Prostate gland (tissue), 2 donors: Measurements from ENCODE around the gene ADCY7. TPM values are rescaled to one million over a fixed set of nuclear protein-coding genes. Genes with fewer than 3 reads are reported as not detected.

ENCODE experiments used
- DNase-seq: peaks from one replicate; pipeline ENCODE4 v3.0.0-alpha.2; 2019; ENCODE audit warnings: low spot score
- H3K27ac ChIP-seq, 2 donors: fragments of 200-600 bp; sonication (generic); 2 replicates each; pipeline ENCODE4 v1.5.1; 2017 to 2019
- H3K27me3 ChIP-seq: fragments of 200-600 bp; sonication (generic); replicated peaks from 2 replicates; pipeline ENCODE4 v1.5.1; 2019; ENCODE audit not compliant: insufficient read depth
- H3K36me3 ChIP-seq, 2 donors: fragments of 200-600 bp; sonication (generic); 1 replicate in 1 of 2; 2 replicates in 1 of 2; pipeline versions ENCODE4 v1.5.1 to v1.8.1; 2017 to 2019
- H3K4me1 ChIP-seq: fragments of 200-600 bp; sonication (generic); replicated peaks from 2 replicates; pipeline ENCODE4 v1.5.1; 2019
- H3K4me3 ChIP-seq, 2 donors: fragments of 200-600 bp; sonication (generic); 2 replicates each; pipeline ENCODE4 v1.5.1; 2017 to 2019
- H3K9me3 ChIP-seq: fragments of 200-600 bp; sonication (generic); 2 replicates; pipeline ENCODE4 v1.5.1; 2017
- POLR2A ChIP-seq: fragments of 450-650 bp; IDR thresholded peaks from one replicate; pipeline ENCODE4 v1.6.1; 2016; ENCODE audit warnings: antibody characterized with exemption, mild to moderate bottlenecking
- POLR2AphosphoS5 ChIP-seq: sonication (generic); formaldehyde crosslinking; IDR thresholded peaks from one replicate; pipeline ENCODE4 v1.6.1; 2017; ENCODE audit warnings: antibody characterized with exemption
- WGBS: methylation state at CpG from one replicate; pipeline ENCODE4 v1.1.5; 2018; 5-methylcytosine and 5-hydroxymethylcytosine counted together
- intact Hi-C: fragments of 100-400 bp; cut with DNase I; formaldehyde crosslinking; loops from one replicate; pipeline ENCODE4 v1.14.2; 2022
- total RNA-seq, 2 donors: library from RNA; depleted of rRNA; stranded (reverse); fragments of >200 nt; gene quantifications; one replicate each; pipeline ENCODE4 v1.1.0, GENCODE V29; 2016
- TF ChIP-seq, protein P1 (sequence below), 4 experiments: fragments of 200-600 bp in 2 of 4; fragments of 450-650 bp in 2 of 4; sonication (generic) in 2 of 4; IDR thresholded peaks; 1 replicate in 3 of 4; 2 replicates in 1 of 4; pipeline ENCODE4 v1.5.1; 2016 to 2019; ENCODE audit warnings: antibody characterized with exemption in 4 of 4, mild to moderate bottlenecking in 2 of 4, moderate library complexity in 2 of 4

The ADCY7 gene
- total RNA-seq, 2 donors from 2014 or later = 2.0 to 10.9 TPM

DNA sequence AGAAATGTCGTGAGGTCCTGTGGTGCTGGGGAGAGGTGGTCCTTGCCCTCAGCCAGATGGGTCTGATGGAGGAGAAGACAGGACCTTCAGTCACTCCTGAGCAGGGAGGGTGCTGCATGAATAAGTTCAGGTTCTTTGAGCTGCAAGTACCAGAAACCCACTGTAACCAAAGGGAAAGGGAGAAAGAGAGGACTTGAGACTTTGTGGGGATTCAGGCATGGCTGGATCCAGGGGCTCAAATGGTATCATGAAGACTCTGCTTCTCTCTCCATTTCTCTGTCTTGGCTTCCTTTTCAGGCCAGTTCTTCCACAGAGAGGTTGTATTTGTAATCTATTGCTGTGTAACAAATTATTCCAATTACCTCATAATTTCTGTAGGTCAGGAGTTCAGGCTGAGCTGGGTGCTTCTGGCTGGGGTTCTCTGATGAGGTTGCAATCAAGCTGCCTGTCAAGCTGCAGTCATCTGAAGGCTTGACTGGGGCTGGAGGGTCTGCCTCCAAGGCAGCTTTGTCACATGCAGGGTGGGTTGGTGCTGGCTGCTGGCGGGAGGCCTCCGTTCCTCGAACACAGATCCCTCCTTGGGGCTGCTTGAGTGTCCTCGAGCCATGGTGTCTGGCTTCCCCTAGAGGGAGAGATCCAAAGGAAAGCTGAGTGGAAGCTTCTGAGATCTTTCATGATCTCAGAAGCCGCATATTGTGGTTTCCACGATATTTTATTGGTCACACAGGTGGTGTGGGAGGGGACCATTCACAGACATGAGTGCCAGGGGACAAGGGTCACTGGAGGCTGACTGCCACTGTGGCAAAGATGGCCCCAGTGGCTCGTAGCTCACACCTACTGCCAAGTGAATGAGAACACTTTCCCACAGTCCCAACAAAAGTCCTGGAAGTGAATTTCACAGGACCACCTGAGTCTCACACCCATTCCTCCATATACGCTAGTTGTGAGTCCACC, 5.9 kb upstream of the ADCY7 start:
- no peak for DNase-seq
- intact Hi-C loops = no loop called here
- H3K27ac ChIP-seq = no peak overlapping the region

GRCh38 chr16:50261160-50261706, 5.1 kb upstream of the ADCY7 start:
- 81% methylated on average over 8 of the region's 9 CpGs for WGBS
- Histone ChIP-seq H3K27ac (no peak overlapping the region), H3K4me1 (peaks cover 5% of the 10 kb centered on the region), H3K4me3 (no peak overlapping the region), H3K36me3 (no peaks in the 10 kb centered on the region), H3K27me3 (no peaks in the 10 kb centered on the region), H3K9me3 (no peaks in the 10 kb centered on the region)
- no peak for DNase-seq
- intact Hi-C loops = no loop called here
- no peak for TF ChIP-seq POLR2AphosphoS5
- TF ChIP-seq, protein P1, sequence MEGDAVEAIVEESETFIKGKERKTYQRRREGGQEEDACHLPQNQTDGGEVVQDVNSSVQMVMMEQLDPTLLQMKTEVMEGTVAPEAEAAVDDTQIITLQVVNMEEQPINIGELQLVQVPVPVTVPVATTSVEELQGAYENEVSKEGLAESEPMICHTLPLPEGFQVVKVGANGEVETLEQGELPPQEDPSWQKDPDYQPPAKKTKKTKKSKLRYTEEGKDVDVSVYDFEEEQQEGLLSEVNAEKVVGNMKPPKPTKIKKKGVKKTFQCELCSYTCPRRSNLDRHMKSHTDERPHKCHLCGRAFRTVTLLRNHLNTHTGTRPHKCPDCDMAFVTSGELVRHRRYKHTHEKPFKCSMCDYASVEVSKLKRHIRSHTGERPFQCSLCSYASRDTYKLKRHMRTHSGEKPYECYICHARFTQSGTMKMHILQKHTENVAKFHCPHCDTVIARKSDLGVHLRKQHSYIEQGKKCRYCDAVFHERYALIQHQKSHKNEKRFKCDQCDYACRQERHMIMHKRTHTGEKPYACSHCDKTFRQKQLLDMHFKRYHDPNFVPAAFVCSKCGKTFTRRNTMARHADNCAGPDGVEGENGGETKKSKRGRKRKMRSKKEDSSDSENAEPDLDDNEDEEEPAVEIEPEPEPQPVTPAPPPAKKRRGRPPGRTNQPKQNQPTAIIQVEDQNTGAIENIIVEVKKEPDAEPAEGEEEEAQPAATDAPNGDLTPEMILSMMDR (IDR thresholded peaks at IDR 0.05) = no peak
- TF ChIP-seq POLR2A = no peak

More for the DNA sequence above, 5.9 kb upstream of the ADCY7 start:
- Histone ChIP-seq H3K36me3 (no peaks in the 10 kb centered on the region), H3K9me3 (no peaks in the 10 kb centered on the region), H3K4me3 (no peak overlapping the region), H3K4me1 (peaks cover 5% of the 10 kb centered on the region), H3K27me3 (no peaks in the 10 kb centered on the region)
- 90% methylated on average over 9 of the region's 9 CpGs for WGBS
- TF ChIP-seq, protein P1 (IDR thresholded peaks at IDR 0.05) = no peak
- TF ChIP-seq POLR2AphosphoS5 = no peak
- TF ChIP-seq POLR2A = no peak

DNA sequence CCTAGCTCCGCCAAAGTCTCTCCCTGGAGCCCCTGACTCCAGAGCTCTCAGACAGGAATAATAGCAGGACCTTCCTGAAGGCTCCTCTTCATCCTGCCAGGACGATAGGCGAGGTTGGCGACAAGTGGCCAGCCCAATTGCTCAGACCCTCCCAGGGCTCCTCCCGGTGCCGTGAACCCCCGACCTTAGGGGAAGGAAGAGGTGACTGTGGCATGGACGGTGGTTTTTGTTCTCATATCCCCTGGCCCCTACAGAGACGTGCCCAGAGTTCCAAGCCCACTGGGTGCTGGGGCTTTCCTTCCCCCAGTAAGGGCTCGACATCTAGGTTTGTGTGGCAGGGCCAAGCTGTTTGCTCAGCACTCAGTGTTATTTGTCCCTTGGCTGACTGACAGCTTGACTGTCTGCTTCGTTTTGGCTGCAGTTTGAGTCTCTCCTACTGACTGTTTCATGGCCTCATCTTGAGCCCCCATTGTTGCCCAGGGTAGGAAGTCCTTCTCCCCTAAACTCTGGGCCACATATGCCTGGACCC, 4.6 kb upstream of the ADCY7 start:
- TF ChIP-seq, protein P1 (IDR thresholded peaks at IDR 0.05) = no peak
- TF ChIP-seq POLR2AphosphoS5 (no peak), POLR2A (no peak)
- Histone ChIP-seq H3K27ac (no peak overlapping the region), H3K4me1 (peaks cover 5% of the 10 kb centered on the region), H3K4me3 (no peak overlapping the region), H3K27me3 (no peaks in the 10 kb centered on the region), H3K9me3 (no peaks in the 10 kb centered on the region), H3K36me3 (no peaks in the 10 kb centered on the region)
- DNase-seq = no peak
- intact Hi-C loops = no loop called here
- 63% methylated on average over 11 of the region's 11 CpGs for WGBS

GRCh38 chr16:50263060-50263909, 3.1 kb upstream of the ADCY7 start:
- Histone ChIP-seq H3K27ac (no peak overlapping the region), H3K9me3 (no peaks in the 10 kb centered on the region), H3K27me3 (no peaks in the 10 kb centered on the region), H3K4me1 (peaks cover 5% of the 10 kb centered on the region), H3K36me3 (no peaks in the 10 kb centered on the region), H3K4me3 (no peak overlapping the region)
- DNase-seq = no peak
- 87% methylated on average over 16 of the region's 16 CpGs for WGBS
- intact Hi-C loops = no loop called here
- TF ChIP-seq, protein P1 (IDR thresholded peaks at IDR 0.05) = no peak
